Dermis microvascular lymphatic vessel endothelial cell (primary cell): Measurements from ENCODE around the gene LRRC7. TPM values are rescaled to one million over a fixed set of nuclear protein-coding genes. Genes with fewer than 3 reads are reported as not detected.

ENCODE experiments used
- DNase-seq, 2 donors: peaks; one replicate each; pipeline versions ENCODE4 v3.0.0 to v3.0.0-alpha.2; 2010; ENCODE audit warnings: low read depth in 2 of 2
- total RNA-seq: library from RNA; depleted of rRNA; stranded (reverse); fragments of >200 nt; gene quantifications from 2 replicates; pipeline ENCODE4 v1.2.1, GENCODE V29; 2014

The LRRC7 gene
- total RNA-seq, 1 donor from 2014 or later, result 0.13 TPM

GRCh38 chr1:70086897-70087296 is 519.2 kb downstream of the LRRC7 start:
- no peak for DNase-seq

- no peak for DNase-seq
Observed at GRCh38 chr1:70090141-70090540, 522.4 kb downstream of the LRRC7 start.

GRCh38 chr1:70090875-70091274 is 523.2 kb downstream of the LRRC7 start:
- no peak for DNase-seq

GRCh38 chr1:70091811-70092210 is 524.1 kb downstream of the LRRC7 start:
- DNase-seq, result no peak

GRCh38 chr1:70092526-70092925 is 524.8 kb downstream of the LRRC7 start:
- no peak for DNase-seq

- no peak for DNase-seq
Observed at GRCh38 chr1:70093250-70093975, 525.7 kb downstream of the LRRC7 start.

- no peak for DNase-seq
Observed at GRCh38 chr1:70101231-70101630, 533.5 kb downstream of the LRRC7 start.

- no peak for DNase-seq
Observed at GRCh38 chr1:70101774-70102173, 534.1 kb downstream of the LRRC7 start.

GRCh38 chr1:70103770-70104169 is 536.0 kb downstream of the LRRC7 start:
- no peak for DNase-seq

- no peak for DNase-seq
Observed at GRCh38 chr1:70109241-70109640, 541.5 kb downstream of the LRRC7 start.

GRCh38 chr1:70112838-70113237 is 545.1 kb downstream of the LRRC7 start:
- DNase-seq, result no peak

- DNase-seq, result no peak
Observed at GRCh38 chr1:70115315-70115714, 547.6 kb downstream of the LRRC7 start.

- DNase-seq, result no peak
Observed at GRCh38 chr1:70117046-70117445, 549.3 kb downstream of the LRRC7 start.

- DNase-seq, result no peak
Observed at GRCh38 chr1:70134148-70134547, 566.4 kb downstream of the LRRC7 start.

- peak in 1 of 2 donors; percentile 2 for DNase-seq
Observed at GRCh38 chr1:70140343-70140742, 572.6 kb downstream of the LRRC7 start.

- DNase-seq, result no peak
Observed at GRCh38 chr1:70140894-70141293, 573.2 kb downstream of the LRRC7 start.

GRCh38 chr1:70142075-70142474 is 574.4 kb downstream of the LRRC7 start:
- DNase-seq, result no peak

- no peak for DNase-seq
Observed at GRCh38 chr1:70143048-70143659, 575.4 kb downstream of the LRRC7 start.

- no peak for DNase-seq
Observed at GRCh38 chr1:70146488-70146887, 578.8 kb downstream of the LRRC7 start.

GRCh38 chr1:70150444-70150843 is 582.7 kb downstream of the LRRC7 start:
- no peak for DNase-seq

GRCh38 chr1:70153739-70154138 is 586.0 kb downstream of the LRRC7 start:
- no peak for DNase-seq

GRCh38 chr1:70156529-70157120 is 588.9 kb downstream of the LRRC7 start:
- peak in 1 of 2 donors; percentile 13 for DNase-seq

GRCh38 chr1:70164350-70164749 is 596.6 kb downstream of the LRRC7 start:
- DNase-seq, result no peak
